GM18517 (cell line): ENCODE results near the gene DBET.
"Not testable (repeated sequence)": the region's sequence is repeated elsewhere in the genome, so short reads cannot be mapped to it uniquely, and the experiment has no call there.

Experiments
- ATAC-seq: cut with Tn5 transposase; IDR thresholded peaks from one replicate; pipeline ENCODE4 v1.9.1; 2021; ENCODE audit warnings: mild to moderate bottlenecking, moderate library complexity; ENCODE audit not compliant: unreplicated experiment

Gene DBET

GRCh38 chr4:190064342-190064741 lies at the start of gene DBET:
Gene DBET (plus strand): TSS chr4:190064502.
- ATAC-seq: not testable (repeated sequence)

GRCh38 chr4:190014771-190015537 lies 49.3 kb upstream of the DBET start:
- peak; percentile 76 for ATAC-seq

GRCh38 chr4:190015538-190016368 lies 48.5 kb upstream of the DBET start:
- ATAC-seq: no peak

GRCh38 chr4:190016369-190017289 lies 47.7 kb upstream of the DBET start:
- ATAC-seq: no peak

GRCh38 chr4:190017357-190018200 lies 46.7 kb upstream of the DBET start:
- ATAC-seq: no peak

- ATAC-seq: no peak
These were observed 45.9 kb upstream of the DBET start for GRCh38 chr4:190018201-190018920.

GRCh38 chr4:190019023-190019858 lies 45.1 kb upstream of the DBET start:
- ATAC-seq: no peak

GRCh38 chr4:190019859-190020463 lies 44.3 kb upstream of the DBET start:
- ATAC-seq: not testable (repeated sequence)

GRCh38 chr4:190020790-190021717 lies 43.2 kb upstream of the DBET start:
- ATAC-seq: no peak

- ATAC-seq: not testable (repeated sequence)
These were observed 42.3 kb upstream of the DBET start for GRCh38 chr4:190021973-190022372.

GRCh38 chr4:190022614-190023281 lies 41.6 kb upstream of the DBET start:
- ATAC-seq: not testable (repeated sequence)

GRCh38 chr4:190027156-190027555 lies 37.1 kb upstream of the DBET start, which contains the start of gene FRG2:
Gene FRG2 (minus strand): TSS chr4:190027256. CDS start chr4:190027204, 52 bp downstream.
- not testable (repeated sequence) for ATAC-seq

GRCh38 chr4:190031264-190031663 lies 33.0 kb upstream of the DBET start:
- not testable (repeated sequence) for ATAC-seq

GRCh38 chr4:190037704-190038388 lies 26.5 kb upstream of the DBET start:
- not testable (repeated sequence) for ATAC-seq

GRCh38 chr4:190040873-190041272 lies 23.4 kb upstream of the DBET start:
- ATAC-seq: not testable (repeated sequence)

- not testable (repeated sequence) for ATAC-seq
These were observed 16.7 kb upstream of the DBET start for GRCh38 chr4:190047627-190048026.
